Trophoblast cell (in vitro differentiated cells and primary cell): Measurements from ENCODE around the gene VPS13D.
"Not testable (repeated sequence)": the region's sequence is repeated elsewhere in the genome, so short reads cannot be mapped to it uniquely, and the experiment has no call there.

ENCODE experiments used
- DNase-seq, 2 donors: peaks; one replicate each; pipeline ENCODE4 v3.0.0-alpha.2; 2016
- H2AFZ ChIP-seq: 2 replicates; pipeline ENCODE4 v1.6.1; 2013; ENCODE audit warnings: low read length, moderate library complexity, mild to moderate bottlenecking; ENCODE audit not compliant: insufficient read depth, poor library complexity
- H2AK5ac ChIP-seq: 2 replicates; pipeline ENCODE4 v1.6.1; 2013; ENCODE audit warnings: mild to moderate bottlenecking, low read length
- H2BK120ac ChIP-seq: 2 replicates; pipeline ENCODE4 v1.6.1; 2013; ENCODE audit warnings: low read length, mild to moderate bottlenecking, moderate library complexity; ENCODE audit not compliant: insufficient read depth, poor library complexity
- H2BK12ac ChIP-seq: 2 replicates; pipeline ENCODE4 v1.6.1; 2013; ENCODE audit warnings: mild to moderate bottlenecking, low read length, moderate library complexity
- H2BK5ac ChIP-seq: 2 replicates; pipeline ENCODE4 v1.6.1; 2013; ENCODE audit warnings: low read length, low read depth, moderate library complexity, mild to moderate bottlenecking; ENCODE audit not compliant: poor library complexity
- H3K14ac ChIP-seq: 2 replicates; pipeline ENCODE4 v1.6.1; 2013; ENCODE audit warnings: mild to moderate bottlenecking, low read length
- H3K18ac ChIP-seq: 2 replicates; pipeline ENCODE4 v1.6.1; 2013; ENCODE audit warnings: mild to moderate bottlenecking, low read length
- H3K23ac ChIP-seq: 2 replicates; pipeline ENCODE4 v1.6.1; 2013; ENCODE audit warnings: low read length
- H3K27ac ChIP-seq: 2 replicates; pipeline ENCODE4 v1.5.1; 2013; ENCODE audit warnings: low read depth, mild to moderate bottlenecking, inconsistent platforms, low read length, moderate library complexity
- H3K27me3 ChIP-seq: 2 replicates; pipeline ENCODE4 v1.6.1; 2013; ENCODE audit warnings: inconsistent platforms, mild to moderate bottlenecking, low read length, moderate library complexity; ENCODE audit not compliant: insufficient read depth
- H3K36me3 ChIP-seq, 2 experiments: 1 replicate in 1 of 2; 2 replicates in 1 of 2; pipeline ENCODE4 v1.6.1; 2013; ENCODE audit warnings: low read length in 2 of 2, mild to moderate bottlenecking in 2 of 2, moderate library complexity in 1 of 2; ENCODE audit not compliant: insufficient read depth in 2 of 2, control insufficient read depth in 1 of 2
- H3K4ac ChIP-seq: 2 replicates; pipeline ENCODE4 v1.6.1; 2013; ENCODE audit warnings: low read depth, mild to moderate bottlenecking, low read length, moderate library complexity
- H3K4me1 ChIP-seq, 2 experiments: 1 replicate in 1 of 2; 2 replicates in 1 of 2; pipeline ENCODE4 v1.6.1; 2013; ENCODE audit warnings: low read length in 2 of 2, mild to moderate bottlenecking in 2 of 2, moderate library complexity in 1 of 2; ENCODE audit not compliant: insufficient read depth in 2 of 2, control insufficient read depth in 1 of 2
- H3K4me2 ChIP-seq: 2 replicates; pipeline ENCODE4 v1.6.1; 2013; ENCODE audit warnings: inconsistent platforms, mild to moderate bottlenecking, low read length, moderate library complexity
- H3K4me3 ChIP-seq: 2 replicates; pipeline ENCODE4 v1.5.1; 2013; ENCODE audit warnings: mild to moderate bottlenecking, low read depth, low read length, inconsistent platforms
- H3K79me1 ChIP-seq: one replicate; pipeline ENCODE4 v1.6.1; 2013; ENCODE audit warnings: low read length
- H3K79me2 ChIP-seq: 2 replicates; pipeline ENCODE4 v1.6.1; 2013; ENCODE audit warnings: low read length, mild to moderate bottlenecking; ENCODE audit not compliant: control insufficient read depth, insufficient read depth, poor library complexity
- H3K9ac ChIP-seq: 2 replicates; pipeline ENCODE4 v1.6.1; 2013; ENCODE audit warnings: mild to moderate bottlenecking, low read length
- H3K9me3 ChIP-seq: 2 replicates; pipeline ENCODE4 v1.6.1; 2013; ENCODE audit warnings: low read depth, mild to moderate bottlenecking, control low read depth, inconsistent platforms, low read length; ENCODE audit not compliant: insufficient read depth
- H4K12ac ChIP-seq: 2 replicates; pipeline ENCODE4 v1.6.1; 2013; ENCODE audit warnings: low read depth, mild to moderate bottlenecking, low read length, moderate library complexity
- H4K8ac ChIP-seq: 2 replicates; pipeline ENCODE4 v1.6.1; 2013; ENCODE audit warnings: low read depth, mild to moderate bottlenecking, low read length, moderate library complexity
- H4K91ac ChIP-seq: one replicate; pipeline ENCODE4 v1.6.1; 2013; ENCODE audit warnings: low read depth, mild to moderate bottlenecking, low read length, moderate library complexity
- WGBS: extraction: QIAGEN DNeasy Blood & Tissue Kit; methylation state at CpG from one replicate; pipeline ENCODE4 v1.1.7; 2013; ENCODE audit warnings: missing lambda C conversion rate; ENCODE audit not compliant: insufficient read length, insufficient coverage; ENCODE audit errors: extremely low coverage; 5-methylcytosine and 5-hydroxymethylcytosine counted together

Gene VPS13D

GRCh38 chr1:12536023-12536639, 306.3 kb downstream of the VPS13D start:
- Histone ChIP-seq H4K8ac (no peak overlapping the region), H4K91ac (no peak overlapping the region), H3K4me2 (no peak overlapping the region), H3K4me3 (no peak overlapping the region), H3K4ac (no peak overlapping the region), H3K14ac (no peak overlapping the region), H2BK120ac (no peak overlapping the region), H2BK12ac (no peak overlapping the region), H3K27me3 (no peaks in the 10 kb centered on the region), H3K23ac (no peak overlapping the region), H3K36me3 (no peaks in the 10 kb centered on the region), H4K12ac (no peak overlapping the region), H3K27ac (no peak overlapping the region), H2BK5ac (no peak overlapping the region), H3K9me3 (no peaks in the 10 kb centered on the region), H3K4me1 (peaks cover 3 to 8% of the 10 kb centered on the region in 2 experiments), H3K9ac (no peak overlapping the region), H3K79me2 (no peaks in the 10 kb centered on the region), H3K18ac (no peak overlapping the region), H2AK5ac (no peak overlapping the region), H3K79me1 (no peaks in the 10 kb centered on the region), H2AFZ (no peak overlapping the region)
- no peak for DNase-seq
- WGBS = no CpG with 5 or more reads among the region's 1 CpG

- no peak overlapping the region for H4K12ac ChIP-seq
- H3K14ac ChIP-seq = no peak overlapping the region
- H4K8ac ChIP-seq = no peak overlapping the region
- H2BK5ac ChIP-seq = no peak overlapping the region
- H3K79me1 ChIP-seq = no peaks in the 10 kb centered on the region
- no peak overlapping the region for H2BK120ac ChIP-seq
- no peak overlapping the region for H3K9ac ChIP-seq
- H3K23ac ChIP-seq = no peak overlapping the region
- H2AK5ac ChIP-seq = no peak overlapping the region
- H3K4me1 ChIP-seq = peaks cover 3 to 10% of the 10 kb centered on the region in 2 experiments
- no peak overlapping the region for H3K4me2 ChIP-seq
- no peak for DNase-seq
- no peak overlapping the region for H2BK12ac ChIP-seq
- H3K79me2 ChIP-seq = no peaks in the 10 kb centered on the region
- no CpG with 5 or more reads among the region's 4 CpGs for WGBS
- H3K27me3 ChIP-seq = no peaks in the 10 kb centered on the region
- no peaks in the 10 kb centered on the region for H3K36me3 ChIP-seq
- H3K4ac ChIP-seq = no peak overlapping the region
- no peak overlapping the region for H4K91ac ChIP-seq
- no peaks in the 10 kb centered on the region for H3K9me3 ChIP-seq
- no peak overlapping the region for H3K18ac ChIP-seq
- no peak overlapping the region for H3K27ac ChIP-seq
- no peak overlapping the region for H3K4me3 ChIP-seq
- H2AFZ ChIP-seq = no peak overlapping the region
These were observed 307.5 kb downstream of the VPS13D start for GRCh38 chr1:12537294-12537693.

GRCh38 chr1:12537906-12538461, 308.2 kb downstream of the VPS13D start:
- H4K8ac ChIP-seq = no peak overlapping the region
- H3K79me2 ChIP-seq = no peaks in the 10 kb centered on the region
- H3K23ac ChIP-seq = no peak overlapping the region
- H4K12ac ChIP-seq = no peak overlapping the region
- no peak overlapping the region for H3K14ac ChIP-seq
- no peak overlapping the region for H2AK5ac ChIP-seq
- no peak for DNase-seq
- H2BK12ac ChIP-seq = no peak overlapping the region
- H3K4me1 ChIP-seq = peaks cover 3 to 10% of the 10 kb centered on the region in 2 experiments
- no peaks in the 10 kb centered on the region for H3K79me1 ChIP-seq
- H2BK5ac ChIP-seq = no peak overlapping the region
- no peak overlapping the region for H3K4me3 ChIP-seq
- H3K4ac ChIP-seq = no peak overlapping the region
- H3K27ac ChIP-seq = no peak overlapping the region
- H3K36me3 ChIP-seq = no peaks in the 10 kb centered on the region
- H3K9ac ChIP-seq = no peak overlapping the region
- no peak overlapping the region for H4K91ac ChIP-seq
- H3K4me2 ChIP-seq = no peak overlapping the region
- WGBS = no CpG with 5 or more reads among the region's 3 CpGs
- H2AFZ ChIP-seq = no peak overlapping the region
- no peaks in the 10 kb centered on the region for H3K27me3 ChIP-seq
- no peak overlapping the region for H3K18ac ChIP-seq
- H2BK120ac ChIP-seq = no peak overlapping the region
- no peaks in the 10 kb centered on the region for H3K9me3 ChIP-seq

- not testable (repeated sequence) for H3K36me3 ChIP-seq, H3K23ac ChIP-seq, H3K9ac ChIP-seq, H3K27ac ChIP-seq, H2AFZ ChIP-seq, H2AK5ac ChIP-seq, H3K79me1 ChIP-seq, H4K12ac ChIP-seq, H3K18ac ChIP-seq, H4K91ac ChIP-seq, DNase-seq, H2BK120ac ChIP-seq, H4K8ac ChIP-seq, H3K4me2 ChIP-seq, H3K9me3 ChIP-seq, H2BK12ac ChIP-seq, H3K27me3 ChIP-seq, H3K14ac ChIP-seq, H3K79me2 ChIP-seq, H2BK5ac ChIP-seq, H3K4me3 ChIP-seq, H3K4ac ChIP-seq
- peaks cover 3 to 10% of the 10 kb centered on the region in 2 experiments for H3K4me1 ChIP-seq
- no CpG with 5 or more reads among the region's 3 CpGs for WGBS
These were observed 308.7 kb downstream of the VPS13D start for GRCh38 chr1:12538536-12538935.
